Left hindlimb (tissue), 1 donor: ENCODE results near the gene LRP4.

ENCODE experiments used
- DNase-seq: peaks from one replicate; pipeline ENCODE4 v3.0.0-alpha.2; 2018

The LRP4 gene

GRCh38 chr11:46917762-46918082 lies 628 bp downstream of the LRP4 start:
- no peak for DNase-seq

- DNase-seq, result no peak
Measured at GRCh38 chr11:46917109-46917761, 1.1 kb downstream of the LRP4 start.

DNA sequence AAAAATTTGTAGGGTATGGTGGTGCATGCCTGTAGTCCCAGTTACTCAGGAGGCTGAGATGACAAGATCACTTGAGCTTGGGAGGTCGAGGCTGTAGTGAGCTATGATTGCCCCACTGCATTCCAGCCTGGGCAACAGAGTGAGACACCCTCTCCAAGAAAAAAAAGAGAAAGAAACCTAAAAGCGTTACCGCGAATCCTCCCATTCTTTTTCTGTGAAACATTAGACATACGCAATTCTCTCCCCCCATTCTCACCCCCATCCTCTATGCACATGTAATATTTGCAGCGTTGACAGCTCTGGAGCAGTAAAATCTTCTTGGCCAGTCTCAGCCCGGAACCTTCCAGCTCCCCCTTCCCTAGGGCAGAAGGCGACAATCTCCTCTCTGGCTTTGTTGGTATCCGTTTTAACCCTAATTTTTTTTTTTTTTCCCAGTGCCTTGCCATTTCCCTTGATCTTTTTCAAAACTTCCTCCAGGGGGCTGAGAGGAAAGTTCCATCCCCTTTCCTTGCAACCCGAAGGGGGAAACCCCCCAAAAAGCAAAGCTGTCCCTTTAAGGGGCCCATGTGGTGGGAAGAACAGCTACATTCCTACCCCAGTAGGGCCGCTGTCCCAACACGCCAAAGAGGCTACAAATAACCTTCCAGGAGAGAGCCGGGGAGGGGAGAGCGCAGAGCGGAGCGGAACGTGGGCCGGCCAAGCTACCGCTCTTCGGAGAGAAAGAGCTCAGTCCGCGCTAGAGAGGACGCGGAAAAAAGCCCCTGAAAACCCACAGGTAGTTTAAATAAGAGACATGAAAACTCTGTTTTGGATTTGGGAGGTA lies 1.9 kb downstream of the LRP4 start:
- DNase-seq, result peak; percentile 83

DNA sequence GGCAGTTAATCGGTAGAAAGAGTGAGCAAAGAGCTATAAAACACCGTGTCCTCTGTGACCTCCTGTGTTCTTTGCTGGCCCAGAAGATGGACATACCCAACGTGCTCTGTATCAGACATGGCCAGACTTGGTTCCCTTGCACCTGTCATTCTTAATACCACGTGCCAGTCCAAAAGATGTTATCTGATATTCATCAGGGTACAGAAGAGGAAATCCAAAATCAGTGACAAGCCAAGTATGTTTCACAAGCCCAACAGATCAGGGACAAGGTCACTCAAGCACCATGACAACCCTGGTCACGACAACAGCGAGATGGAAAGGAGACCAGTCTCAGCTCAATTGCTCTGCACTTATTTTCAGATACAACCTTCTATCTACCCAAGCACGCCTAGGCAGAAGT lies 3.4 kb downstream of the LRP4 start:
- no peak for DNase-seq

- no peak for DNase-seq
Measured at GRCh38 chr11:46914363-46914762, 4.0 kb downstream of the LRP4 start.

- DNase-seq, result no peak
Measured at GRCh38 chr11:46913484-46913883, 4.9 kb downstream of the LRP4 start.

DNA sequence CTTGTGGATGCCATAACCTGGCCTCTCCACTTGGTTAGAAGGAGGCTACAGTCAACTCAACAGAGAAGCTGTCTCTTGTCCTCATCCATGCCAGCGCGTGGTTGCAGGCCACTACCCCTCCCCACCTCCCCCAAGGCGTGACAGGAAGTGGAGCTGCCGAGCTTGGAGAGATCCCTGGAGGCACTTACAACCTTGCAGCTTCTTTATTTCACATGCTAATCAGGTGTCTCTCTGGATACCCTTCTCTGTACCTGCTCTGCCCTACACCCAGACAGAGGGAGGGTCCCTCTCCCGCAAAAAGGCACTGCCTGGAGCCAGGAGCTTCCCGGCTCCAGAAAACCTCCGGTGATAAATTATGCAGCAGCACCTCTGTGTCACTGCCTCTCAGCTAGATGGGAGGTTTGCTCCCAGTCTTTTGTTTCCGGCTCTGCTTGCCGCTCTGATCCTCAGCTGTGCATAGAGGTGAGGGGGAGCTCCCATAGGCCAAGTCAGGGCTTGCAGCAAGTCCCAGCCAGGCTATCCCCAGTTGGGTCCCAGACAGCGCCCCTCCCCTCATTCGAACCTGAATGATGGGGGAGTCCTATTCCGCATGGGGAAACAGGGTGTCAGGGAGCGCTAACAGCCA lies 5.7 kb downstream of the LRP4 start:
- DNase-seq, result no peak

- DNase-seq, result no peak
Measured at GRCh38 chr11:46907606-46908005, 10.7 kb downstream of the LRP4 start.

GRCh38 chr11:46906609-46907041 lies 11.7 kb downstream of the LRP4 start:
- DNase-seq, result no peak

DNA sequence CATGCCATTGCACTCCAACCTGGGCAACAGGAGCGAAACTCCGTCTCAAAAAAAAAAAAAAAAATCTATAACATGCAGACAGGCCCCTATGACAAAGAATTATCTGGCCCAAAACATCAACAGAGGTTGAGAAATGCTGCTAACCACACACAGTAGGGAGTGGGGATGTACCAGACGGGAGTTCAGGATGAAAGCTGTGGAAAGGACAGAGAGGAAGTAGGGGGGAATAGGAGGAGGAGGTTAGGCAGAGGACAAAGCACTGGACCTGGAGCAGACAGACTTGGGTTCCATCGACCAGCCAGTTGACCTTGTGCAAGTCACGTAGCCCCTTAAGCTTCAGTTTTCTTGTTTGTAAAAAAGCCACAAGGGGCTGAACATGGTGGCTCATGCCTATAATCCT lies 12.5 kb downstream of the LRP4 start:
- no peak for DNase-seq

DNA sequence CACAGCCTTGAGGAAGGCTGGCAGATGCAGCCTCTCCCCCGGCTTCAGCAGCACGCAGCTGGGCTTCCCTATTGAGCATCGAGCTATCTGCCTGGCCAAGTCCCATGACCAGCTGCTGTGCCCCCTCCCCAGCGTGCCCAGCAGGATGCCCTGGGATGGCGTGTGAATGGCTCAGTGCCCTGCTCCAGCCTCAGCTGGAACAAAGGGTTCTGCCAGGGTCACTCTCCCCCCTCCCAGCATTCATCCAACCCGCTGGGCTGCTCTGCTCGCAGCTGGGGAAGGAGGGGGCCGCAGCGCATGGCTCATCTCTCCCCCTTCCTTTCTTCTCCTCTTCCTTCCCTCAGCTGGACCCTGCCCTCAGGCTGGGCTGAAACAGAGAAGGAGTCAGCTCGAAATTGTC lies 14.5 kb downstream of the LRP4 start:
- peak; percentile 78 for DNase-seq

- no peak for DNase-seq
Measured at GRCh38 chr11:46902694-46903093, 15.7 kb downstream of the LRP4 start.

DNA sequence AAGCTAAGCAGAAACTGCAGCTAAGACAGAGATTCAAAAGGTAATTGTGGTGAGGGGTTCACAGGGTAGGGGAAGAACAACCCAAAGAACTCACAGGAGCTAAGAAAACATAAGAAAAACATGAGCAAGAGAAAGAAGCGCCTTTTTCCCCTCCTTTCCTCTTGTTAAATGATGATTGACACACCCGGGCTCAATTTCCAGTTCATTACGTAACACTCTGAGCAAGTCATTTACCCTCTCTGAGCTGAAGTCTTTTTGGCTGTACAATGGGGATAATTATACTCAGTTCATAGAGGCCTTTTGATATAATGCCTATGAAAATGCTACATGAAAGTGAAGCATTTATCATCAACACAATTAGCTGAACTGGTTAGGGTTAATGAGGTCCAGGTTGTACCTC lies 17.2 kb downstream of the LRP4 start:
- DNase-seq, result no peak

- DNase-seq, result no peak
Measured at GRCh38 chr11:46900091-46900746, 18.1 kb downstream of the LRP4 start.

DNA sequence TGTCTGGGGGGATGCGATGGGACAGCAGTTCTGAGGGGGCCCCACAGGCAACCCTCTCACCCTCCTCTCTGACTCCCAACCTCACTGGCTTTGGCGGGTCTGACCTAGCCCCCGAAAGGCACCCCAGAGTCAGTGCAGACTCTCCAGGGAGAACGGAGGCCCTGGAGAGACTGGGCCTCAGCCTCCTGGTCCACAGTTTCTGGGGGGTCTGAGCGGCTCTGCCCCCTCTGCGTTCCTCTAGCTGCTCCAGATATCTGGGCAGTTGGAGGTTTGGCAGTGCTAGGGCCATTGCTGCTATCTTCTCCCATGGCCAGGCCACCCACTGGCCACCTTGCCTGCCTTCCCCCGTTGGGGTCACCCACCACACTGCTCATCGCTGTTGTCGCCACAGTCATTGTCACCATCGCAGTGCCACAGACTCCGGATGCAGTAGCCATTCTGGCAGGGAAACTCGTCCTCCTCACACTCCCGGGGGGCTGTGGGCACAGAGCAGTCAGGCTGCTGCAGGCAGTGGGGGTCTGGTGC lies 18.8 kb downstream of the LRP4 start:
- DNase-seq, result no peak

GRCh38 chr11:46898396-46899095 lies 19.8 kb downstream of the LRP4 start:
- DNase-seq, result no peak

DNA sequence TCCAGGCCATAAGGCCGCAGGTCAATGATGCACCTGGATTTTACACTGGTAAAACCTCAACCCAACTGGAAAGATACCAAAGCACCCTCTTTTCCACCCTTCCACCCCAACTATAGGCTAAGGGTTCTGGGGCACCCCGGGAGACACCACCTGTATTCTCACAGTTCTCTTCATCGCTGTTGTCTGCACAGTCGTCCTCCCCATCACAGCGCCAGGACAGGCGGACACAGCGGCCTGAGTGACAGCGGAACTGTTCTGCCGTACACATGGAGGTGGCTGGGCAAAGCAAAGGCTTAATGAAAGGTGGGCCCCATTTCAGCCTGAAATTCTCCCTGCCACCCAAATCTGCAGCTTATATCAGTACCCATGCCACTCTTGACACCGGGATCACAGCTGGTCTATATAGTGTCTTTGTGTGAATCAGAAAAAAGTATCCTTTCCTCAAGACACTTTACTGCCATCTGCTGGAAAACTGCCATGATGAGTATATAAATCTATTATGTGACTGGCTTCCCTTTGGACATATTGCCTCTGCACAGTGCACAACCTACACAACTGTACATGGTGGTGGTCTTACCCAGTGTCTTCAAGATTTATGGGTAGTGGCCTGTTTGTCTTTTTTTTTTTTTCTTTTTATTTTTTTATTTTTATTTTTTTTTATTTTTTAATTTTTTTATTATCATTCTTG lies 21.5 kb downstream of the LRP4 start:
- no peak for DNase-seq

DNA sequence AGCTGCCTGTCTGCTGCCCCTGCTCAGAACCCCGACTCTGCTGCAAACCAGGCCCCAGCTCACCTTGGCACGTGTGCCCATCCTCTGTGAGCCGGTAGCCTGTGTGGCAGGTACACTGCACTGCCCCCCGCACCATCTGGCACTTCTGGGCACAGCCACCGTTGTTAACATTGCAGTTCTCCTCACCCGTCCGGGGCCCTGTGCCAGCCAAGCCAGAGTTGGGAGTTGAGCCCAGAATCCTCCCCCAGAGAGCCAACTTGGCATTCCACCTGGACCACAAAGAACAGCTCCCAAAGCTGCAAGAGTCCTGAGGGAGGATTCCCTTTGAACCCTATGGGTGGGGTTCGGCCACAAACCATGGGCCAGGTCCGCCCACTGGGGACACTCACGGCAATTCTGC lies 22.5 kb downstream of the LRP4 start:
- no peak for DNase-seq

DNA sequence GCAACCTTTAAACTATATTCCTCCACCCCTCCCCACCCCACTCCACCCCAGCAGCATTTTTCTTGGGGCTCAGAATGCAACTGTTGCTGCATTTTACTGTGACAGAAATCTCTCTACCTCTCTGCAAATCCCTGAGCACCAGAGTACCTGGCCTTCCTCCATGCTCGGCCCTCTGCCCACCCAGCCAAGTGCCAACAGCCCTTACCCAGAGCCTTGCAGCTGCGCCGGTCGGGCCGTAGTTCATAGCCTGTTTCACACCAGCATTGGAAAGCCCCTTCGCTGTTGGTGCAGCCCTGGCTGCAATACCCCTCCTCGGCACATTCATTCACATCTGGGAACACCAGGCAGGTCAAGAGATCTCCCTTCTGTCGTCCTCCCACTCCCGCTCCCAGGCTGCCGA lies 23.4 kb downstream of the LRP4 start:
- no peak for DNase-seq

DNA sequence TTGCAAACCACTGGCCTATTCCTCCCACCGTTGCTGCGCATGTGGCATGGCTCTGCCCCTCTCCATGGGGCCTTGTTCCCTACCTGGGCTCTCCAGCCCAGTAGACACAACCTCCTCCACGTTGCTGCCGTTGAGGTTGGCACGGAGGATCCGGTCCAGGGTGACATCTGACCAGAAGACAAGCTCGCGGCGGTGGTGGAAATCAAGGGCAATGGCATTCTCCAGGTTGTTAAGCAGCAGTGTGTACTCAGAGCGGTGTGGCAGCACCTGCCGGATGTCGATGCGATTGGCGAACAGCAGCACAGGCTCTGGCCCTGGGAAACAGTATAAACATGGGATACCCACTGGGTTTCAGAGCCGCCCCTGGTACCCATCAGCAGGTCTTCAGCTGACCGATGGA lies 23.8 kb downstream of the LRP4 start:
- DNase-seq, result no peak

- no peak for DNase-seq
Measured at GRCh38 chr11:46892838-46893237, 25.5 kb downstream of the LRP4 start.

- DNase-seq, result no peak
Measured at GRCh38 chr11:46892109-46892508, 26.2 kb downstream of the LRP4 start.
